Vagina (tissue), 2 donors: ENCODE data around the gene TRDMT1.

Experiments
- CTCF ChIP-seq, 3 experiments: fragments of 450-650 bp in 2 of 3; fragments of 200-600 bp in 1 of 3; sonication (generic) in 1 of 3; IDR thresholded peaks; one replicate each; pipeline ENCODE4 v1.5.1; 2017 to 2019; ENCODE audit warnings: antibody characterized with exemption in 3 of 3, mild to moderate bottlenecking in 2 of 3, moderate library complexity in 2 of 3
- POLR2AphosphoS5 ChIP-seq, 2 donors: sonication (generic); formaldehyde crosslinking; IDR thresholded peaks; one replicate each; pipeline ENCODE4 v1.9.0; 2017; ENCODE audit warnings: antibody characterized with exemption in 2 of 2, mild to moderate bottlenecking in 2 of 2, low read depth in 1 of 2; ENCODE audit not compliant: insufficient read depth in 1 of 2

DNA sequence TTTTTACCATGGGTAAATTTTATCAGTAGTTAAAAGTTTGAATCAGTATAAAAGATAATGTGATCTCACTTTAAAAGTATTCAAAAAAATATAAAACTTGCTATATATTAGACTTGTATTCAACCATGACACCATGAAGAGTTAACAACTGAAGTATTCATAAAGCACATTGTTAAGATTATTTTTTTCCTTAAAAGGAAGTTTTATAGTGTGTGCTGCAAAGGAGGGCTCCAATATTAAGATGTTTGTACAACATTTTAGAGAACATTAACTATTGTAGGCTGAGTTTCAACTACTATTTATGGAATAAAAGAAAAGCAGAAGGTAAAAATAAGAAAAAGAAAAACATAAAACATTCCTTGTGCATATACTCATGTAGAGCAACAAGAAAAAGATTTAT lies 47.4 kb downstream of the TRDMT1 start:
- TF ChIP-seq CTCF (IDR thresholded peaks at IDR 0.05), result no peak
- TF ChIP-seq POLR2AphosphoS5 (IDR thresholded peaks at IDR 0.05; ENCODE audit: insufficient read depth in 1 of 2, low read depth in 1 of 2), result no peak
